ENCODE measurements around the gene HES6. TPM values are rescaled to one million over a fixed set of nuclear protein-coding genes. Genes with fewer than 3 reads are reported as not detected.

HES6 gene
- total and polyA plus RNA-seq, 4 donors: 22.3 to 114 (median 76.6) TPM

DNA sequence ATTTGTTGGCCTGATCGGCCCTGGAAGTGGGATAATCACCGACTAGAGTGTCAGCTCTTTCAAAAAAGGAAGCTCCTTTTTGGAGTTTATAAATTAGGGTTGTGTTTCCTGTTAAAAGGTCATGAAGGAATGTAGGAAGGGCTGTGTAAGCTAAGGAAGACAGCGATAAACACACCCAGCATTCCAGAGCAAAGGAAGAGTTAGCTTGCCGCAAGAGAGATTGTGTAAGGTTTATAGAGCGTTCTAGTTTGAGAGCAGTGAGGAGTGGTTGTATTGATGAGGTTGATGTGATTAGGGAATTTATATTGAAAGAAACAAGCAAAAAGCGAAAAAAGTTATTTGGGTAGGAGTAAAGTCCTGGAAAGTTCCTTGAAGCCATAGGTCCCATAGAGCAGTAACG is 32.8 kb downstream of the HES6 start:
- Histone ChIP-seq H3K4me1 (ENCODE audit: control insufficient read depth, insufficient read depth, low read length) (peaks cover 11% of the 10 kb centered on the region), H3K9me3 (ENCODE audit: control insufficient read depth, insufficient read depth, low read length) (no peaks in the 10 kb centered on the region), H3K27ac (ENCODE audit: low read depth, low read length) (no peak overlapping the region), H3K4me3 (ENCODE audit: low read depth, low read length) (no peak overlapping the region), H3K27me3 (ENCODE audit: control insufficient read depth, insufficient read depth, low read length) (no peaks in the 10 kb centered on the region), H3K36me3 (ENCODE audit: control insufficient read depth, insufficient read depth, low read length) (no peaks in the 10 kb centered on the region)
- DNase-seq (ENCODE audit: low read depth in 4 of 6, low spot score in 6 of 6): no peak
- 92% methylated on average over 7 of the region's 7 CpGs for WGBS (ENCODE audit: insufficient coverage)

DNA sequence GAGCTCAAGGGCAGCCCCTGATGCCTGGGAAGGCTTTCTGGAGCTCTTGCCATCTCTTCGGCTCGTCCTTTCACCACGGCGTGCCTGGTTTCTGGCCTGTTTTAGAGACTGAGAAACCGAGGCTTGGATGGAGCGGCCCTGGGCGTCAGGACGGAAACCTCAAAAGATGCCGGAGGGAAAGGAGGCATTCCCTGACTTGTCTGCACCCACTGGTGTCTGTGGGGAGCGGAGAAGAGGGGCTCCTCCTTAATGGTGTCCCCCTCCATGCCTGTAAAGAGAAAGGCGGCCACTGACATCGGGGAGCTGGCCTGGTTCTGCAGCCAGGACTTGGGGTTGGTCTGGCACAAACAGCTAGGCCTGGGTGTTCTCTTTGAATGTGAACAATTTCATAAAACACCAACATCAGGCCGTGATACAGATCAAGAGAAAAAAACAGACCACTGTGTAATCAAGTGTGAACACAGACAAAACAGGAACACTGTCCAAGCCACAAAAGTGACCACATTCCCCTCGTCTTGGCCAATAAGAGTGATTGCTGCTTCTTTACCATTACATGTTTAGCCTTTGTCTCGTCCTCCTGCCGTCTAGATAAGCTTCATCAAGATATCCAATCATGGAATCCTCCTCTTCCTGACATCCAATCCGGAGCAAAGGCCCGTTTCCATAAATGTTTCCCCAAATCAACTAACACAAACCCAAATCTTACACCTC is 35.7 kb downstream of the HES6 start:
- Histone ChIP-seq H3K27ac (ENCODE audit: low read depth, low read length) (peak overlapping the region; percentile 83), H3K4me1 (ENCODE audit: control insufficient read depth, insufficient read depth, low read length) (peaks cover 24% of the 10 kb centered on the region), H3K36me3 (ENCODE audit: control insufficient read depth, insufficient read depth, low read length) (no peaks in the 10 kb centered on the region), H3K9me3 (ENCODE audit: control insufficient read depth, insufficient read depth, low read length) (no peaks in the 10 kb centered on the region), H3K27me3 (ENCODE audit: control insufficient read depth, insufficient read depth, low read length) (no peaks in the 10 kb centered on the region), H3K4me3 (ENCODE audit: low read depth, low read length) (peak overlapping the region; percentile 45)
- no peak for DNase-seq (ENCODE audit: low read depth in 4 of 6, low spot score in 6 of 6)
- WGBS (ENCODE audit: insufficient coverage): 60% methylated on average over 16 of the region's 18 CpGs

DNA sequence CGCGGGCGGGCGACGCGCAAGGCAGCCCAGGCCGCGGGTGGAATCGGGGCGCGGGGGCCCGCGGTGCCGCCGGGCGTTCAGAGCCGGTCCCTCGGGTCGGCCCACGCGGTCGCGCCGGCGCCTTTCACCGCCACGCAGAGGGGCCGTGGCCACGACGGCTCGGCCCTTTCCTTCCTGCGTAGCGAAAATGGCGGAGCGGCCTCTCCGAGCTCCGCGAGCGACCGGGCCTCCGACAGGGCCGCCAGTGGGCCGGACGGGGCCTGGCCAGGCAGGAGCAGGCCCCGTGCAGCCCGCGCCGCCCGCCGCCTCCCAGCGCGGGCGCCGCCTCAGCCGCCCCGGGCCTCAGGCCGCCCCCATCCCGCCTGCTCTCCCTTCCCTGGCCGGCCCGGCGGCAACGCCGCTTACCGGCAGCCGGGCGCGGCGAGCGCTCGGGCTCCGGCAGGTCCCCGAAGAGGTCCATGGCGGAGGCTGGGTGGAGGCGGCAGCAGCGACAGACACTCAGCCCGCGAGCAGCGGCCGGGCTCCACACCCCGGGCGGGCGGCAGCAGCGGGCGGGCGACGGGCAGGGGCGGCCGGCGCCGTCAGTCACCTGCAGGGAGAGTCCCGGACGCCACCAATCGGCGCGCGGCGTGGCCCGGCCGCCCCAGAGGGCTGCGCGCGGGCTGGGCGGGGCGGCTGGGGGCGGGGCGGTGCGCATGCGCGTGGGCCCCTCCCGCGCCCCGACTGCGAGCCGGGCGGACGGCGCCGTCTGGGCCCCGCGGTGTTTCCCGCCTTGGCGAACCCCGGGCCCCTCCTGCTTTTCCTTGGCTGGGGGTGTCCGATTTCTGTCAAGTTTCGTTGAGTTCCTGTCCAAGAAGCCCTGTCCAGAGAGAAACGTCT is 36.5 kb downstream of the HES6 start, which contains the start of gene ILKAP:
Gene ILKAP (minus strand): TSS at position 602 of the 879 bp plus-strand sequence. CDS start 142 bp downstream, at position 460.
- peak within 1 kb of the TSS; percentile 83 for H3K27ac ChIP-seq (ENCODE audit: low read depth, low read length)

DNA sequence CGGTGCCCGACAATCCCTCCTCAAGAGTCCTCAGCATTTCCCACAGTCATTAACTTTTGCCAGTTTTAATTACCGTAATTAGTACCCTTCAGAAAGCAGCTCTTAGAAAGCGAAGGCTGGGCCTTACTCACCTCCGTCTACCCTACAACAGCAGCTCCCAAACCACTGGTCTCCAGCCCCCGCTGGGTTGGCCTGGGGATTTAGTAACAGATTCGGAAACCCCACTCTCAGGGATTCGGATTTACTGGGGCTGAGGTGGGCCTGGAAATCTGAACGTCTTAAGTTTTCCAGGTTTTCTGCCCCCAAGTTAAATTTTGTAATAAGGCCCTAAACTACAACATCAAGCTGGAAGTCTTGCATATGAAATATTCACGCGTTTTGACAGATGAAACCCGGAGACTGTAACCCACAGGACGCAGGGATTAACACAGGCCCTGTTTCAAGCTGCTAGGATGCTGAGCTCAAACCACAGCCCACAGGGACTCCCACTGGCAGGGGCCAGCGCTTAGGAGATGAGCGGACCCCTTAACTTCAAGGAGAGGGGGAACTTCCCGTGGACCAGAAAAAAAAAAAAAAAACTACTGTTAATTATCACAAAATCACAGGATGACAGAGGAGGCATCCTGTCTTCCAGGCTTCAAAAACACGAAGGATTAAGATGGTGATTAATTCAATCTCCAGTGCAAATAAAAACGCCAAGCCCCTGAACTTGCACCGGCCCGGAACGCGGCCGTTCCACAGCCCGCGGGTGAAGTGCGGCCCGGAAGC is 37.3 kb downstream of the HES6 start:
- H3K27ac ChIP-seq (ENCODE audit: low read depth, low read length): peak overlapping the region; percentile 37
- DNase-seq (ENCODE audit: low read depth in 4 of 6, low spot score in 6 of 6): peak in 2 of 6 donors; percentile 23 to 32

More for the DNA sequence above, 36.5 kb downstream of the HES6 start, which contains the start of gene ILKAP:
- no peaks in the 10 kb centered on the region for H3K36me3 ChIP-seq (ENCODE audit: control insufficient read depth, insufficient read depth, low read length)
- H3K4me1 ChIP-seq (ENCODE audit: control insufficient read depth, insufficient read depth, low read length): peaks cover 24% of the 10 kb centered on the region
- under 1% methylated on average over 126 of the region's 126 CpGs for WGBS (ENCODE audit: insufficient coverage)
- peak; percentile 38 to 95 (median 80) for DNase-seq (ENCODE audit: low read depth in 4 of 6, low spot score in 6 of 6)
- no peaks in the 10 kb centered on the region for H3K27me3 ChIP-seq (ENCODE audit: control insufficient read depth, insufficient read depth, low read length)
- H3K9me3 ChIP-seq (ENCODE audit: control insufficient read depth, insufficient read depth, low read length): no peaks in the 10 kb centered on the region
- H3K4me3 ChIP-seq (ENCODE audit: low read depth, low read length): peak within 1 kb of the TSS; percentile 67

DNA sequence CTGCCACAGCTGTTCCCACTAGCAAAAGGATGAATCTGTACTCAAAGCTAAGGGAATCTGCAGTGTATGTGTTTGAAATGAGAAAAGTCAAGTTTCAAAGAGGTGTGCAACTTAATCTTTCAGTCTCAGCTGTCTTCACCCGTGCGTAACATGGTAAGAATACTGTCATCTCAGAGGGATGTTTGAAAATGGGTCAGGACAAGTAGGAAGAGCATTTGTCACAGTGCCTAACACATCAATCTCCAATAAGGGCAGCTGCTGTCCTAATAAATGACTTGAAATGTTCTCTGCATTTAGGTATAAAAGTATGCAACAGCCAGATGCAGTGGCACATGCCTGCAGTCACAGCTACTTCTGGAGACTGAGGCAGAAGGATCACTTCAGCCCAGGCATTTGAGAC is 49.4 kb downstream of the HES6 start:
- Histone ChIP-seq H3K36me3 (ENCODE audit: control insufficient read depth, insufficient read depth, low read length) (peaks cover 51% of the 10 kb centered on the region), H3K4me3 (ENCODE audit: low read depth, low read length) (no peak overlapping the region), H3K27ac (ENCODE audit: low read depth, low read length) (no peak overlapping the region), H3K4me1 (ENCODE audit: control insufficient read depth, insufficient read depth, low read length) (no peaks in the 10 kb centered on the region), H3K27me3 (ENCODE audit: control insufficient read depth, insufficient read depth, low read length) (no peaks in the 10 kb centered on the region), H3K9me3 (ENCODE audit: control insufficient read depth, insufficient read depth, low read length) (no peaks in the 10 kb centered on the region)
- DNase-seq (ENCODE audit: low read depth in 4 of 6, low spot score in 6 of 6): no peak
- WGBS (ENCODE audit: insufficient coverage): 86% methylated on average over 2 of the region's 2 CpGs

More for the DNA sequence above, 37.3 kb downstream of the HES6 start:
- 4% methylated on average over 24 of the region's 27 CpGs for WGBS (ENCODE audit: insufficient coverage)
- peak overlapping the region; percentile 67 for H3K4me3 ChIP-seq (ENCODE audit: low read depth, low read length)
- H3K36me3 ChIP-seq (ENCODE audit: control insufficient read depth, insufficient read depth, low read length): no peaks in the 10 kb centered on the region
- peaks cover 24% of the 10 kb centered on the region for H3K4me1 ChIP-seq (ENCODE audit: control insufficient read depth, insufficient read depth, low read length)
- no peaks in the 10 kb centered on the region for H3K27me3 ChIP-seq (ENCODE audit: control insufficient read depth, insufficient read depth, low read length)
- H3K9me3 ChIP-seq (ENCODE audit: control insufficient read depth, insufficient read depth, low read length): no peaks in the 10 kb centered on the region

Other genes starting within 250 kb of the HES6 start
- gene SCLY, start 179.0 kb downstream of the HES6 start, total RNA-seq: 10 to 100 TPM; 13.9 to 16.8 TPM
- 10 to 100 TPM; 21.8 to 27.0 TPM for gene SCLY, start 179.0 kb downstream of the HES6 start, polyA plus RNA-seq (ENCODE audit: insufficient read length in 2 of 2)
- gene ESPNL, start 139.7 kb downstream of the HES6 start, total RNA-seq: 1 to 10 TPM in 1 of 2 donors, under 1 TPM in 1; 0.50 to 4.3 TPM
- under 1 TPM; 0.43 to 0.90 TPM for gene ESPNL, start 139.7 kb downstream of the HES6 start, polyA plus RNA-seq (ENCODE audit: insufficient read length in 2 of 2)
- under 1 TPM; 0.10 to 0.28 TPM for gene KLHL30, start 101.4 kb downstream of the HES6 start, total RNA-seq
- gene KLHL30, start 101.4 kb downstream of the HES6 start, polyA plus RNA-seq (ENCODE audit: insufficient read length in 2 of 2): under 1 TPM; 0.13 to 0.14 TPM
- 1 to 10 TPM in 1 of 2 donors, under 1 TPM in 1; 0.79 to 1.8 TPM for gene ERFE, start 81.1 kb downstream of the HES6 start, total RNA-seq
- 1 to 10 TPM; 2.4 to 2.9 TPM for gene ERFE, start 81.1 kb downstream of the HES6 start, polyA plus RNA-seq (ENCODE audit: insufficient read length in 2 of 2)
- 10 to 100 TPM; 29.4 to 38.9 TPM for gene ILKAP, start 36.3 kb downstream of the HES6 start, total RNA-seq
- gene ILKAP, start 36.3 kb downstream of the HES6 start, polyA plus RNA-seq (ENCODE audit: insufficient read length in 2 of 2): 10 to 100 TPM; 48.0 to 65.8 TPM
- 1 to 10 TPM; 5.5 to 9.1 TPM for gene PER2, start 48.6 kb upstream of the HES6 start, total RNA-seq
- gene PER2, start 48.6 kb upstream of the HES6 start, polyA plus RNA-seq (ENCODE audit: insufficient read length in 2 of 2): 1 to 10 TPM; 9.5 to 9.9 TPM
- 10 to 100 TPM; 12.2 to 19.2 TPM for gene TRAF3IP1, start 80.5 kb upstream of the HES6 start, total RNA-seq
- gene TRAF3IP1, start 80.5 kb upstream of the HES6 start, polyA plus RNA-seq (ENCODE audit: insufficient read length in 2 of 2): 10 to 100 TPM; 17.2 to 18.0 TPM
- 10 to 100 TPM; 22.1 to 34.6 TPM for gene ASB1, start 186.9 kb upstream of the HES6 start, total RNA-seq
- gene ASB1, start 186.9 kb upstream of the HES6 start, polyA plus RNA-seq (ENCODE audit: insufficient read length in 2 of 2): 10 to 100 TPM; 40.5 to 41.9 TPM